ENCODE data around the gene STARD6.
"Not testable (repeated sequence)": the region's sequence is repeated elsewhere in the genome, so short reads cannot be mapped to it uniquely, and the experiment has no call there.

Gene STARD6

GRCh38 chr18:54386800-54387495 is 29.3 kb upstream of the STARD6 start:
- H3K27me3 ChIP-seq (replicated peaks; ENCODE audit: control insufficient read depth, insufficient read depth, low read length, poor library complexity, severe bottlenecking); H3K27ac ChIP-seq (ENCODE audit: insufficient read depth, low read length, poor library complexity, severe bottlenecking); H3K4me3 ChIP-seq (ENCODE audit: insufficient read depth, low read depth, low read length, poor library complexity, severe bottlenecking); H3K36me3 ChIP-seq (ENCODE audit: control insufficient read depth, insufficient read depth, low read length); H3K4me1 ChIP-seq (ENCODE audit: control insufficient read depth, insufficient read depth, low read length, poor library complexity, severe bottlenecking); DNase-seq; H3K9me3 ChIP-seq (ENCODE audit: control insufficient read depth, low read length): not testable (repeated sequence)

DNA sequence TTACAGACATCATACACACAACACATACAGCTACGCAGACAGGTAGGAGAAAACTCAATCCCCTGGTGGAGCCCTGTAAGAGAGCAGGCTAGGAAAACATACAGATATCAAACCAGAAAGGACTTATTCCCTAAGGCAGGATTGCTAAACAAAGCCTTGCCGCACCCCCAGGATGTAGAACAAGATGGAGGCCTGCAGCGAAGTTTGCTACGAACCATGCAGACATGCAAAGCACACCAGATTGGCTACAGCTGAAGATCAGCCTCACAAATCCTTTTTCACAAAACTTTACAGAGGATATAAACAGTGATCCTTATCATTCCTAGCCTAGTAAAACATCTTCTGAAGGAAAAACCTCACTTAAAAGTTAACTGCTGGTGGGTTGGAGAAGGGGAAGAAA is 28.4 kb upstream of the STARD6 start:
- H3K4me1 ChIP-seq (ENCODE audit: control insufficient read depth, insufficient read depth, low read length, poor library complexity, severe bottlenecking): no peaks in the 10 kb centered on the region
- H3K36me3 ChIP-seq (ENCODE audit: control insufficient read depth, insufficient read depth, low read length): no peaks in the 10 kb centered on the region
- H3K27me3 ChIP-seq (replicated peaks; ENCODE audit: control insufficient read depth, insufficient read depth, low read length, poor library complexity, severe bottlenecking): no peaks in the 10 kb centered on the region
- no peaks in the 10 kb centered on the region for H3K9me3 ChIP-seq (ENCODE audit: control insufficient read depth, low read length)
- H3K4me3 ChIP-seq (ENCODE audit: insufficient read depth, low read depth, low read length, poor library complexity, severe bottlenecking): no peak overlapping the region
- no peak for DNase-seq
- H3K27ac ChIP-seq (ENCODE audit: insufficient read depth, low read length, poor library complexity, severe bottlenecking): no peak overlapping the region

DNA sequence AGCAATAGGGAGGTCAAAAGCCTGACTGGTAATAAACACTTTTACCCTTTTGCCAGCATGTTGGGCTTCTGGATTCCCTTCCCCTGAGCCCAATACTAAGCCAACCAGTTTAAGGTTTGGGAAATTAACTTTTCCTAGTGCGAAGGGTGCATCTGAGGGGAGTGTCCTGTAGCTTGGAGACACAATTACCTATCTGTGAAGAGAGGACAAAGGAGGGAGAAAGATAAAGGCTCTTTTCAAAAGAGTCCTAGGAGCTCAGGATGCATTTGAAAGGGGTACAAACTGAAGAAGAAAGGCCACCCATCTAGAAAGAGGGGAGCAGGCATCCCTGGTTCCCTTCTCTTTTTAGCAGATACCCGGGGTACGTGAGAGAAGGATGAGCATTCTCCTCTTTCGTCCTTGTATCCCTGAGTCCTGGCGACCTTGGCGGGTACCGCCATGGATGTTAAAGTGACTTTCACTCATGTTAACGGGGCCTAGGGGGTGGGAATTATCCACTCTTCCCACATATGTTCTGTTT is 25.1 kb upstream of the STARD6 start:
- no peaks in the 10 kb centered on the region for H3K36me3 ChIP-seq (ENCODE audit: control insufficient read depth, insufficient read depth, low read length)
- H3K27me3 ChIP-seq (replicated peaks; ENCODE audit: control insufficient read depth, insufficient read depth, low read length, poor library complexity, severe bottlenecking): no peaks in the 10 kb centered on the region
- no peak overlapping the region for H3K27ac ChIP-seq (ENCODE audit: insufficient read depth, low read length, poor library complexity, severe bottlenecking)
- no peak for DNase-seq
- H3K4me1 ChIP-seq (ENCODE audit: control insufficient read depth, insufficient read depth, low read length, poor library complexity, severe bottlenecking): no peaks in the 10 kb centered on the region
- H3K4me3 ChIP-seq (ENCODE audit: insufficient read depth, low read depth, low read length, poor library complexity, severe bottlenecking): no peak overlapping the region
- no peaks in the 10 kb centered on the region for H3K9me3 ChIP-seq (ENCODE audit: control insufficient read depth, low read length)

- Histone ChIP-seq H3K27ac (ENCODE audit: insufficient read depth, low read length, poor library complexity, severe bottlenecking) (no peak overlapping the region), H3K27me3 (replicated peaks; ENCODE audit: control insufficient read depth, insufficient read depth, low read length, poor library complexity, severe bottlenecking) (no peaks in the 10 kb centered on the region), H3K4me3 (ENCODE audit: insufficient read depth, low read depth, low read length, poor library complexity, severe bottlenecking) (no peak overlapping the region), H3K9me3 (ENCODE audit: control insufficient read depth, low read length) (no peaks in the 10 kb centered on the region), H3K4me1 (ENCODE audit: control insufficient read depth, insufficient read depth, low read length, poor library complexity, severe bottlenecking) (no peaks in the 10 kb centered on the region), H3K36me3 (ENCODE audit: control insufficient read depth, insufficient read depth, low read length) (no peaks in the 10 kb centered on the region)
- no peak for DNase-seq
Observed at GRCh38 chr18:54382076-54382475, 24.4 kb upstream of the STARD6 start.

DNA sequence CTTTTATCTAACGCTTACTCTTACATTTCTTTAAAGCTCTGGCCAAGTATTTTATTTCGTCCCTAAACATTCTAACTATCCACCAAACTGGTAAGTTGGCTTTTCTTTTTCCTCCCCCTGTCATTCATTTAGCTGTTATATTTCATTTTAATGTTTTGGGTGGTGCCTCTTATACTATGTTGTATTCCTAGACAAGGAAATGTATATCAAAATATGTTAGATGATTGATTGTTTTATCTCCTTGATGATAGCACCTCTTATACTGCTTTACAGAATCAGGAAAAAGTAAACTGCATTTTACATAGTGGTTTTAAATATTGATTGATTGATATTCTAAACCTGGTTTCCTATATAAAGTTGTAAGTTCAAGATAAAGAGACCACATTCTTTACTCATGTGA is 24.0 kb upstream of the STARD6 start:
- Histone ChIP-seq H3K9me3 (ENCODE audit: control insufficient read depth, low read length) (no peaks in the 10 kb centered on the region), H3K27ac (ENCODE audit: insufficient read depth, low read length, poor library complexity, severe bottlenecking) (no peak overlapping the region), H3K4me3 (ENCODE audit: insufficient read depth, low read depth, low read length, poor library complexity, severe bottlenecking) (no peak overlapping the region), H3K27me3 (replicated peaks; ENCODE audit: control insufficient read depth, insufficient read depth, low read length, poor library complexity, severe bottlenecking) (no peaks in the 10 kb centered on the region), H3K36me3 (ENCODE audit: control insufficient read depth, insufficient read depth, low read length) (no peaks in the 10 kb centered on the region), H3K4me1 (ENCODE audit: control insufficient read depth, insufficient read depth, low read length, poor library complexity, severe bottlenecking) (no peaks in the 10 kb centered on the region)
- DNase-seq: no peak

DNA sequence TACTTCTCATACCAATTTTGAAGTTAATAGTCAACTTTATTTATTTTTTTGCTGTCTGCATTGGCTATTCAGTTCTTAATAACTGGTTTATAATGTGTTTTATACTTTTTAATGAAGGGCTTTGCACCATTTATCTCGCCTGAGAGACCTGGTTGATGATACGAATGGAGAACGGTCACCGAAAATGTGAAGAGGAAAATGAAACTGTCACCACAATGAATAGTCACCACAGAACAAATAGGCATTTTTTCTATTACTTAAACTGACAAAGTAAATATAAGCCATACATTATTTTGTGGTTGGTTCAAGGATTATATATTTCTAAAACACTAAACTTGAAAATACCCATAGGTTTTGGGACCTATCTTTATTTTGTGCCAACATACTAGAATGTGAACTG is 20.4 kb upstream of the STARD6 start:
- no peaks in the 10 kb centered on the region for H3K4me1 ChIP-seq (ENCODE audit: control insufficient read depth, insufficient read depth, low read length, poor library complexity, severe bottlenecking)
- H3K27me3 ChIP-seq (replicated peaks; ENCODE audit: control insufficient read depth, insufficient read depth, low read length, poor library complexity, severe bottlenecking): no peaks in the 10 kb centered on the region
- H3K9me3 ChIP-seq (ENCODE audit: control insufficient read depth, low read length): no peaks in the 10 kb centered on the region
- peaks cover 3% of the 10 kb centered on the region for H3K36me3 ChIP-seq (ENCODE audit: control insufficient read depth, insufficient read depth, low read length)
- DNase-seq: no peak
- H3K27ac ChIP-seq (ENCODE audit: insufficient read depth, low read length, poor library complexity, severe bottlenecking): no peak overlapping the region
- no peak overlapping the region for H3K4me3 ChIP-seq (ENCODE audit: insufficient read depth, low read depth, low read length, poor library complexity, severe bottlenecking)

GRCh38 chr18:54360406-54360805 is 2.7 kb upstream of the STARD6 start:
- no peak overlapping the region for H3K4me3 ChIP-seq (ENCODE audit: insufficient read depth, low read depth, low read length, poor library complexity, severe bottlenecking)
- no peaks in the 10 kb centered on the region for H3K27me3 ChIP-seq (replicated peaks; ENCODE audit: control insufficient read depth, insufficient read depth, low read length, poor library complexity, severe bottlenecking)
- no peaks in the 10 kb centered on the region for H3K36me3 ChIP-seq (ENCODE audit: control insufficient read depth, insufficient read depth, low read length)
- H3K27ac ChIP-seq (ENCODE audit: insufficient read depth, low read length, poor library complexity, severe bottlenecking): no peak overlapping the region
- DNase-seq: no peak
- H3K4me1 ChIP-seq (ENCODE audit: control insufficient read depth, insufficient read depth, low read length, poor library complexity, severe bottlenecking): no peaks in the 10 kb centered on the region
- H3K9me3 ChIP-seq (ENCODE audit: control insufficient read depth, low read length): no peaks in the 10 kb centered on the region

GRCh38 chr18:54359233-54359632 is 1.6 kb upstream of the STARD6 start:
- H3K4me3 ChIP-seq (ENCODE audit: insufficient read depth, low read depth, low read length, poor library complexity, severe bottlenecking): no peak overlapping the region
- H3K27ac ChIP-seq (ENCODE audit: insufficient read depth, low read length, poor library complexity, severe bottlenecking): no peak overlapping the region
- no peaks in the 10 kb centered on the region for H3K4me1 ChIP-seq (ENCODE audit: control insufficient read depth, insufficient read depth, low read length, poor library complexity, severe bottlenecking)
- no peaks in the 10 kb centered on the region for H3K27me3 ChIP-seq (replicated peaks; ENCODE audit: control insufficient read depth, insufficient read depth, low read length, poor library complexity, severe bottlenecking)
- no peak for DNase-seq
- no peaks in the 10 kb centered on the region for H3K9me3 ChIP-seq (ENCODE audit: control insufficient read depth, low read length)
- no peaks in the 10 kb centered on the region for H3K36me3 ChIP-seq (ENCODE audit: control insufficient read depth, insufficient read depth, low read length)

DNA sequence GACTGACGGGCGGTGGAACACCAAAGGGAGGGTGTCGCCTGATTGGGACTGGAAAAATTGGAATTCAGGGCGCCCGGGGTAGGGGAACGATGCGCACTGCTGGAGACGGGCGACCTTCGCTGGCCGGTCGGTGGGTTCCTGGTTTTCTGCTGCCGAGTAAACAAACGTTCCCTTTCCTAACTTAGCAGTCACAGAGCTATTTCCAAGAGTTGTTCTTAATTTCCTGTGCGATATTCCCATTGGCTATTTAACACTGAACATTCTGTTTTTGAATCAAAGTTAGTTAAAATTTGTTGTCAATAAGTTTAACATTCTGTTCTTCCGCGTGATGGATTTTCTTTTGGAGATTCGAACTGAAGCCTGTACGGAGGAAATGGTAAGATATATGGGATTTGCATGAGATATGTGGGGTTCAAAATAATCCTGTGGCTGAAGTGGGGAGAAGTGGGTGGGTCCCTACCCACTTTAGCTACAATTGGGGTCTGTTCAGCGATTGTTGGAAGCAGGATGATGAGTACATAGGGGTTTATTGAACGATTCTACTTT is 910 bp upstream of the STARD6 start:
- H3K4me1 ChIP-seq (ENCODE audit: control insufficient read depth, insufficient read depth, low read length, poor library complexity, severe bottlenecking): no peaks in the 10 kb centered on the region
- peak overlapping the region; percentile 89 for H3K4me3 ChIP-seq (ENCODE audit: insufficient read depth, low read depth, low read length, poor library complexity, severe bottlenecking)
- no peaks in the 10 kb centered on the region for H3K36me3 ChIP-seq (ENCODE audit: control insufficient read depth, insufficient read depth, low read length)
- peak overlapping the region; percentile 59 for H3K27ac ChIP-seq (ENCODE audit: insufficient read depth, low read length, poor library complexity, severe bottlenecking)
- no peaks in the 10 kb centered on the region for H3K27me3 ChIP-seq (replicated peaks; ENCODE audit: control insufficient read depth, insufficient read depth, low read length, poor library complexity, severe bottlenecking)
- no peaks in the 10 kb centered on the region for H3K9me3 ChIP-seq (ENCODE audit: control insufficient read depth, low read length)
- DNase-seq: no peak

- no peaks in the 10 kb centered on the region for H3K9me3 ChIP-seq (ENCODE audit: control insufficient read depth, low read length)
- no peak for DNase-seq
Observed at GRCh38 chr18:54357082-54357659, 487 bp downstream of the STARD6 start.

More at GRCh38 chr18:54357082-54357659, 487 bp downstream of the STARD6 start:
- no peaks in the 10 kb centered on the region for H3K27me3 ChIP-seq (replicated peaks; ENCODE audit: control insufficient read depth, insufficient read depth, low read length, poor library complexity, severe bottlenecking)
- H3K27ac ChIP-seq (ENCODE audit: insufficient read depth, low read length, poor library complexity, severe bottlenecking): peak overlapping the region; percentile 68
- H3K4me3 ChIP-seq (ENCODE audit: insufficient read depth, low read depth, low read length, poor library complexity, severe bottlenecking): peak overlapping the region; percentile 89
- no peaks in the 10 kb centered on the region for H3K36me3 ChIP-seq (ENCODE audit: control insufficient read depth, insufficient read depth, low read length)
- H3K4me1 ChIP-seq (ENCODE audit: control insufficient read depth, insufficient read depth, low read length, poor library complexity, severe bottlenecking): no peaks in the 10 kb centered on the region

All from effector memory CD4-positive, alpha-beta T cell (primary cell).